ENCODE data around the gene POU2AF3.

POU2AF3 gene

GRCh38 chr11:111353776-111354600 is 55.6 kb downstream of the POU2AF3 start:
- no peak for DNase-seq

GRCh38 chr11:111354601-111354891 is 56.2 kb downstream of the POU2AF3 start:
- no peak for DNase-seq

GRCh38 chr11:111355101-111355500 is 56.8 kb downstream of the POU2AF3 start:
- no peak for DNase-seq

GRCh38 chr11:111355956-111356659 is 57.8 kb downstream of the POU2AF3 start:
- DNase-seq: no peak

DNA sequence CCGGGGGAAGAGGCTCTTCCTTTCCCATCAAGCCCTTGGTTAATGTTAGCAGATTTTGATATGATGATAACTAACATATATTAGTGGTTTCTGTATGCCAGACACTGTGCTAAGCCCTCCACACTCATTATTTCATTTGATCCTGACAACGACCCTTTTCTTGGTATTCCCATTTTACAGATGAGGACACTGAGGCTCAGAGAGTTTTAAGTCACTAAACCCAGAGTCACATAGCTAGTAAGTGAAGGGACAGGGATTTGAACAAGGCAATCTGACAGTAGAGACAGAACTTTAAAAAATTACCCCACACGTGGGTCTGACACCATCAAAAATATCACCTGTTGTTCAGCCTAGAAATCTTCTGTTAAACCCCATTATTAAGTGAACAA is 58.3 kb downstream of the POU2AF3 start:
- DNase-seq: no peak

DNA sequence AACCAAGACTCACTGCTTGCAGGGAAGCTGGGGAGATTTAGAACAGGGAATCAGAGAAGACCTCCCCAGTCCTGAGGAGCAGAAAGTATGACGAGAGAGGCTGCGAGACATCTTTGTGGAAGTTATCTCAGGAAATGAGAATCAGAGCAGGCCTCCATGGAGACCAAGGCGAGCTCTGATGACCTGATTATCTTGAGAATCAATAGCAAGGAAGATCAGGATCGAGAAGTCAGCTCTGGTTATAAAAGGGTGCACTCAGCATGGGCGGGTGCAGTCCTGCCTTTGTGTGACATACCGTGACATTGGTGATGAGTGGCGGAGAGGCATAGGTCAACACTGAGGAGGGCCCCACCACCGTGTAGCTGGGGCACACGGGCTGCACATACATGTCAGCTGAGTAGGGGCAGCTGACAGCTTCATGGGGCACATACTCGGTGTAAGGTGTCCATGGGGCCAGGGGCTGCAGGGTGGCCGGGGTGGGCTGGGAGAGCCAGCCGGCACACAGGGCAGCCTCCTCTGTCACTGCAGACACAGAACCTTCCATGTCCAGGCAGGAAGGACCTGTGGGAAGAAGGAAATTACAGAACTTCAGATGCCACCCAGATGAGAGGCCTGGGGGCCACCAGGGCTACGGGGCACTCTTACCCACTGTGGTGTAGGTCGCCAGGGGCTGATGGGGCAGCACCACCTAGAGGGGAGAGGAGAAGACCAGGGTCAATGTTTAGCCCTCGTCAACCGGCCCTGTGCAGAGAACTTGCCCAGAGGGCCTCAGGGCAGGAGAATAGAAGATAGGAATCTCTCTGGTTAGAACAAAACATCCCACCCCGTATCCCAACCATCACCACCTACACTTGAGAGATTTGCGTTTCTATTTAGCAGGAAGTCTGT is 59.0 kb downstream of the POU2AF3 start:
- DNase-seq: no peak
